Stimulated activated CD8-positive, alpha-beta memory T cell treated with anti-CD3 and anti-CD28 coated beads, Interleukin-15, amount 100 ng/mL, for 4 hours (primary cell): ENCODE measurements around the gene C5orf15.

ENCODE experiments used
- DNase-seq, 2 donors: peaks; one replicate each; pipeline ENCODE4 v3.0.0-alpha.2; 2020; ENCODE audit warnings: low read depth in 2 of 2

Gene C5orf15

GRCh38 chr5:133924221-133924920 is 44.1 kb downstream of the C5orf15 start:
- DNase-seq: no peak

- no peak for DNase-seq
Observed at GRCh38 chr5:133921979-133922378, 46.4 kb downstream of the C5orf15 start.

DNA sequence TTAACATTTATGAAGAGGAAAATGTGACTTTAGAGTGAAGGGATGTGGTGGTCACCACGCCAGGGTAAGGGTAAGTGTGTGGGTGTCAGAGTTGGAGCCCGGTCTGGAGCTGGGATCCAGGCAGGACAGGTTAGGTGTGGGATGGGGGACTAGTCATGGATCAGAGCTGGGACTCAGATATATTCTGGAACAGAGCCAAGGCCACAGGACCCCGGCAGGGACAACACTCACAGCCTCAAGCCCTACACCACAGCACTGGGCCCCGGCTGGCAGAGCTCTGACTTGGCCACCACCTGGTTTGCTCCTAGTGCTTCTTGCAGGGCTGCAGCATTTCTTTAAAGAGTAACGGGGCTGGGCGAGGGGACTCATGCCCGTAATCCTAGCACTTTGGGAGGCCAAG is 47.4 kb downstream of the C5orf15 start:
- DNase-seq: no peak

GRCh38 chr5:133919148-133920136 is 49.0 kb downstream of the C5orf15 start:
- no peak for DNase-seq

GRCh38 chr5:133918731-133919130 is 49.7 kb downstream of the C5orf15 start:
- no peak for DNase-seq

DNA sequence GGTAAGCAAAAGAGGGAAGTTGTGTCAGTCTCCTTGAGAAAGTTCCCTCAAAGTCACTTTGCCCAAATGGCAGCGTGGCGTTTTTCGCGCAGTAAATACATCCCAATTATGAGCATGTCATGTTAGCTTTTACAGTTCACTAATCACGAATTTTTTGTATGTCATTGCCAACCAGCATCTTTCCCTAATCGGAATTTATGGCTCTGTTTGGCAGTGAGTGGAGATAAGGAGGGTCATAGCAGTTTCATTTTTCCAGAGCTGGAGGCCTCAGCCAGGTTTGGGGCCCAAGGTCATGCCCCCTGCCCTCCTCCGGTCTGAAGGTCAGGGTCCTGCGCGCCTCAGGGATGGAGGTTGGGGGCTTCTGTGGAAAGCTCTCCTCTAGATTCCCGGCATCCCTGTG is 50.1 kb downstream of the C5orf15 start:
- no peak for DNase-seq

GRCh38 chr5:133917785-133918184 is 50.6 kb downstream of the C5orf15 start:
- DNase-seq: no peak

- DNase-seq: no peak
Observed at GRCh38 chr5:133916914-133917313, 51.5 kb downstream of the C5orf15 start.

- DNase-seq: no peak
Observed at GRCh38 chr5:133916479-133916878, 51.9 kb downstream of the C5orf15 start.

DNA sequence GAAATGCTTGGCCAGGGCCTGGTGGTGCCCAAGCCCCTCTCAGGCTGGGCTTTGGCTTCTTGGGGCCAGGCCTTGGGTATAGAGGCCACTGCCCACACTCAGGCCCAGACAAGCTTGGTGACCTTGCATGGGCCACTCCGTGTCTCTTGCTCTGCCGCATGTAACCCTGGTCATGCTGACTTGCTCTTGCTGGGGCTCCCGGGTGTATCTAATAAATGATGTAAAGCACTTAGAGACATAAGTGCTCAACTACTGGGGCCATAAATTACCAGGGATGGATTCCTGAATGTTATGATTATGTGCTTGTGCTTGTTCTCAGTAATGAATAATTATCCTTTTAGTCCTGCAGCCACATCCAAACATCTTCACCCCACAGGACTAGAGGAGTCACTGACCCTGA is 54.0 kb downstream of the C5orf15 start:
- no peak for DNase-seq

DNA sequence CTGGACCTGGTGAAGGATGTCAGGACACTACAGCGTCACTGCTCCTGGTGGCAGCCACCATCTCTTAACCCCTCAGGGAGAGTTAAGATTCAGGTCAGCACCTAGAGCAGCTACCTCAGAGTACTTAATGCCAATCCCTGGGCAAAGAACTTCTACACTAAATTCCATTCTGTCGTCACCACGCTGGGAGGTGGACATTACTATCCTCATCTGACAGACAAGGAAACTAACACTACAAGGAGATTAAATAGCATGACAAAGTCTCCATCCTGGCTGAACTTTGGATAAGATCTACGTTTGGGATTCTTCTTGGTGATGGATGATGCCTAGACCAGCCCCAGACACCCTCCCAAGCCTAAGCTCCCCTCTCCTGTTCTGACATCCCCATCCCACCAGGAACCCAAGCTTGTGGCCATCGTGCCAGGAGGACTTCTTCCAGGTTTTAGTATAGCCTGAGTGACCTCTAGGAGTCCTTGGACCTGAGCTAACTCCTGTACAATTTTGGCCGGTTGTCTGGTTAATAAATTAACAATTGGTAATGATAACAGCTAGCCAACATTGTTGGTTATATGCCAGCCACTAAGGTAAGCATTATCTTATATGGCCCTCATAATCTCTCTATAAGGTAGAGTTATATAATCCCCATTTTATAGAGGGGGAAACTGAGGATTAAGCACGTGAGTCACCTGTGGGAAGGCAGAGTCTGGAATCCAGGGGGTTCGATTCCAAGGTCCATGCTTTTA is 54.8 kb downstream of the C5orf15 start:
- DNase-seq: no peak

DNA sequence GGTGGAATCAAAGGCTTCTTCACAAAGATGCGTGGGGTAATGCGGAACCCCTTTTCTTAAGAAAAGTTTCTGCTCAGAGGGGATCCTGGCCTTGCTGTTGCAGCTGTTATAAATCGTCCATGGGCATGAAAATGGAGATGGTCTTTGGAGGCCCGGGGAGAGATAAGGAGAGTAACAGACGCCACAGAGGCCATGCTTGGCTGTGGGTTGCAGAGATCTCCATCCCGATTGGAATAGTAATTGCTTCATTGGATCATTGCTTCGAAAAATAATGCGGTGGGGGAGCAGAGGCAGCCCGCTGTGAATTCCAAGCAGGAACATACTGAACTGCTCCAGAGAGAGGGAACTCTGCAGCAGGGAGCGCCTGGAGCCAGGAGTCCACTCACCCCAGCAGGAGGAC is 55.5 kb downstream of the C5orf15 start:
- no peak for DNase-seq

- DNase-seq: no peak
Observed at GRCh38 chr5:133910571-133910970, 57.9 kb downstream of the C5orf15 start.

DNA sequence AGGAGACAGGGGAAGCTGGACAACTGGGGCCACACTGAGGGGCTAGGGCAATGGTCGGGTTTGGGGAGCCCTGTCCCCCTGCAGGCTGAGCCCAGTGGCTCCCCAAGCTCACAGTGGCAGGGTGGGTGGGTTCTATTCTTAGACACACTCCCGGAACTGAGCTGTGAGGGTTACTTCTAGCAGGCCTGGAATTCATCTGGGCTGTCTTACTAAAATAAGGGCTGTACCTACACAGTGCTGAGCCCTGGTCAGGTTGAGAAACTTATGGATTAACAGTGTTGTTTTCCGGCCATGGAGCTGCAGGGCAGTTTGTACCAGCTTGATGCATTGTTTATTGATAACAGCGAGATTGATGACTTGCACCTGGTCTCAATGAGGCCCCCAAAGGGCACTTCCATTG is 58.8 kb downstream of the C5orf15 start:
- no peak for DNase-seq

DNA sequence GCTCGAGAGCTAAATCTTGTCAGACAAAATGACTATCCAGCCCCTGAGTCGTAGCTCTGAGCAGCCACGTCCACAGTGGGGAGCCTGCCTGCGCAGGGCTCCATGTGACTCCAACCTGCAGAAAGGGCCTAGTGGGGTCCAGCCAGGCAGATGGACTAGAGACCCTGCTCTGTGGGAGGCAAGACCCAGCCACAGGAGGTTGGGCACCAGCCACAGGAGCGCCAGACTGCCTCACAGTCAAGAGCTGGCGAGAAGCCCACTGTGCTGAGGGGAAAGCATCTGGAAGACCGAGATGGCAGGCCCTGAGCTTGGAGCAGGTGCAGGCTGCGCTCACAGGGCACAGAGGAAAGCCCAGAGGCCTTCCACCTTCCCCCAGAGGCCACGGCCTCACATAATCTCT is 61.4 kb downstream of the C5orf15 start:
- DNase-seq: no peak

GRCh38 chr5:133906303-133906702 is 62.1 kb downstream of the C5orf15 start:
- no peak for DNase-seq
